Esophagus squamous epithelium (tissue), 4 donors: Measurements from ENCODE around the gene MED10.

ENCODE experiments used
- POLR2A ChIP-seq, 4 donors: fragments of 450-650 bp; IDR thresholded peaks; one replicate each; pipeline ENCODE4 v1.6.1; 2017; ENCODE audit warnings: antibody characterized with exemption in 4 of 4, mild to moderate bottlenecking in 4 of 4, moderate library complexity in 3 of 4
- TF ChIP-seq, protein P1 (sequence below), 6 experiments: fragments of 450-650 bp in 4 of 6; fragments of 200-600 bp in 2 of 6; sonication (generic) in 2 of 6; IDR thresholded peaks; one replicate each; pipeline ENCODE4 v1.5.1; 2016 to 2019; ENCODE audit warnings: antibody characterized with exemption in 6 of 6, mild to moderate bottlenecking in 4 of 6, moderate library complexity in 4 of 6

DNA sequence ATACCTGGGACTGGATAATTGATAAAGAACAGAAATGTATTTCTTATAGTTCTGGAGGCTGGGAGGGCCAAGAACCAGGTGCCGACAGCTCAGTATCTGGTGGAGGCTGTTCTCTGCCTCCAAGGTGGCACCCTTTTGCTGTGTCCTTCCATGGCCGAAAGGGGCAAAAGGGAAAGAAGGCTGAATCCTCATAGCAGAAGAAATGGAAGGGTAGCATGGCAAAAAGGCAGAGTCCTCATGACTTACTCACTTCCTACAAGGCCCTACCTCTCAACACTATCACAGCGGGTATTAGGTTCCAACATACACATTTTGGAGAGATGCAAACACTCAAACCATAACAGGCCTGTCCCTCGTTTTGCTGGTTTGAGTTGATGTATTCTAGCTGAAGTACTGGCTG is 25.1 kb upstream of the MED10 start:
- TF ChIP-seq, protein P1, sequence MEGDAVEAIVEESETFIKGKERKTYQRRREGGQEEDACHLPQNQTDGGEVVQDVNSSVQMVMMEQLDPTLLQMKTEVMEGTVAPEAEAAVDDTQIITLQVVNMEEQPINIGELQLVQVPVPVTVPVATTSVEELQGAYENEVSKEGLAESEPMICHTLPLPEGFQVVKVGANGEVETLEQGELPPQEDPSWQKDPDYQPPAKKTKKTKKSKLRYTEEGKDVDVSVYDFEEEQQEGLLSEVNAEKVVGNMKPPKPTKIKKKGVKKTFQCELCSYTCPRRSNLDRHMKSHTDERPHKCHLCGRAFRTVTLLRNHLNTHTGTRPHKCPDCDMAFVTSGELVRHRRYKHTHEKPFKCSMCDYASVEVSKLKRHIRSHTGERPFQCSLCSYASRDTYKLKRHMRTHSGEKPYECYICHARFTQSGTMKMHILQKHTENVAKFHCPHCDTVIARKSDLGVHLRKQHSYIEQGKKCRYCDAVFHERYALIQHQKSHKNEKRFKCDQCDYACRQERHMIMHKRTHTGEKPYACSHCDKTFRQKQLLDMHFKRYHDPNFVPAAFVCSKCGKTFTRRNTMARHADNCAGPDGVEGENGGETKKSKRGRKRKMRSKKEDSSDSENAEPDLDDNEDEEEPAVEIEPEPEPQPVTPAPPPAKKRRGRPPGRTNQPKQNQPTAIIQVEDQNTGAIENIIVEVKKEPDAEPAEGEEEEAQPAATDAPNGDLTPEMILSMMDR (IDR thresholded peaks at IDR 0.05) = no peak
- no peak for TF ChIP-seq POLR2A (IDR thresholded peaks at IDR 0.05)
